Stimulated activated effector memory CD8-positive, alpha-beta T cell treated with anti-CD3 and anti-CD28 coated beads, Interleukin-12 subunit alpha, Interleukin-12 subunit beta, amount 100 ng/mL, for 72 hours (primary cell): ENCODE data around the gene PANX1.

Source experiments
- ATAC-seq: fragments of 150-1000 bp; cut with Tn5 transposase; 2 replicates; pipeline ENCODE4 v1.10.0; 2021
- DNase-seq, 2 donors: peaks; one replicate each; pipeline ENCODE4 v3.0.0; 2021 to 2022; ENCODE audit warnings: low spot score in 2 of 2
- H3K27ac Mint-ChIP-seq: one replicate; pipeline ENCODE4 v1.8.0; 2022; ENCODE audit warnings: mild to moderate bottlenecking, mixed read lengths
- H3K36me3 Mint-ChIP-seq: one replicate; pipeline ENCODE4 v1.8.0; 2022; ENCODE audit warnings: mild to moderate bottlenecking, mixed read lengths
- H3K4me1 Mint-ChIP-seq: one replicate; pipeline ENCODE4 v1.8.0; 2022; ENCODE audit warnings: mixed read lengths
- H3K4me3 Mint-ChIP-seq: one replicate; pipeline ENCODE4 v1.8.0; 2022; ENCODE audit warnings: mild to moderate bottlenecking, mixed read lengths
- H3K9me3 Mint-ChIP-seq: one replicate; pipeline ENCODE4 v1.8.0; 2022; ENCODE audit warnings: mixed read lengths

PANX1 gene, protein sequence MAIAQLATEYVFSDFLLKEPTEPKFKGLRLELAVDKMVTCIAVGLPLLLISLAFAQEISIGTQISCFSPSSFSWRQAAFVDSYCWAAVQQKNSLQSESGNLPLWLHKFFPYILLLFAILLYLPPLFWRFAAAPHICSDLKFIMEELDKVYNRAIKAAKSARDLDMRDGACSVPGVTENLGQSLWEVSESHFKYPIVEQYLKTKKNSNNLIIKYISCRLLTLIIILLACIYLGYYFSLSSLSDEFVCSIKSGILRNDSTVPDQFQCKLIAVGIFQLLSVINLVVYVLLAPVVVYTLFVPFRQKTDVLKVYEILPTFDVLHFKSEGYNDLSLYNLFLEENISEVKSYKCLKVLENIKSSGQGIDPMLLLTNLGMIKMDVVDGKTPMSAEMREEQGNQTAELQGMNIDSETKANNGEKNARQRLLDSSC

DNA sequence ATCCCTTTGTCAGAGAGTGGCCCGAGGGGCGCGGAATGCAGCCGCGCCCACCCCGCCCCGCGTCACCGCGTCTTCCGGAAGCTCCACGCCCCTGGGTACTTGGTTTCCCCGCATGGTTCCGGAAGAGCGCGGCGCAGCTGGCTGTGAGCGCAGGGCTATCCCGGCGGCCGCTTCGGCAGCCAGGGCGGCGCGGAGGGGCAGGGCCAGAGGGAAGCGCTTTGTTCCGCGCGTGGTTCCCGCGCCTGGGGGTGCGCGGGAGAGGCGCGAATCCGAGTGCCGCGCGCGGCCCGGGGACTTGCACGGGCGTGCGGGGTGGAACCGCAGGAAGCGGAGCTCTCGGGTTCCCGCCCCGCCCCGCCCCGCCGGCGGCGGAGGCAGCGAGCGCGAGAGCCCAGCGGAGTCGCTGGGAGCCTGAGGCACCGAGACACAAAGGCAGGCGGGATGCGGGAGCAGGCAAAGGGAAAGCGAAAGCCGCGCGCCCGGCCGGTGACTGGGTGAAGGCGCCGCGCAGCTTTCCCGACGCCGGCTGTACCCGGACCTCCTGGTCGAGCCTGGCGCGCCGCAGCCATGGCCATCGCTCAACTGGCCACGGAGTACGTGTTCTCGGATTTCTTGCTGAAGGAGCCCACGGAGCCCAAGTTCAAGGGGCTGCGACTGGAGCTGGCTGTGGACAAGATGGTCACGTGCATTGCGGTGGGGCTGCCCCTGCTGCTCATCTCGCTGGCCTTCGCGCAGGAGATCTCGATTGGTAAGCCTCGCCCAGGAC, at the start of gene PANX1:
Gene PANX1 (plus strand): TSS at position 96 of the 766 bp plus-strand sequence. CDS start 472 bp downstream, at position 568.
- no peaks in the 10 kb centered on the region for H3K9me3 Mint-ChIP-seq
- DNase-seq (peak; percentile 56 to 71), ATAC-seq (peak; percentile 92)
- no peak within 1 kb of the TSS for H3K4me3 Mint-ChIP-seq
- H3K4me1 Mint-ChIP-seq: peaks cover 30% of the 10 kb centered on the region
- peaks cover 8% of the 10 kb centered on the region for H3K36me3 Mint-ChIP-seq
- H3K27ac Mint-ChIP-seq: no peak within 1 kb of the TSS

DNA sequence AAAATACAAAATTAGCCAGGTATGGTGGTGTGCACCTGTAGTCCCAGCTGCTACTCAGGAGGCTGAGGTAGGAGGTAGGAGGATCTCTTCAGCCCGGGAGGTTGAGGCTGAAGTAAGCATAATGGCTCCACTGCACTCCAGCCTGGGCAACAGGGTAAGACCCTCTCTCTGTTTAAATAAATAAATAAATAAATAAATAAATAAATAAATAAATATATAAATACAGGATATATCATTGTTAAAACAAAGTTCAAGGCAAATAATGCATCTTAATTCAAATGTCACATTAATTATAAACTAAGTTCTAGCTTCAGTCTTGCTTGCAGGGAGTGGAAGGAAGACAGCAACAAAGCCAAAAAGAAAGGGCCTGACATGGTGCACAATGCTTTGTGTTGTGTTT, 44.5 kb upstream of the PANX1 start:
- Mint-ChIP-seq H3K27ac (no peak overlapping the region), H3K4me1 (no peaks in the 10 kb centered on the region), H3K36me3 (no peaks in the 10 kb centered on the region), H3K9me3 (peaks cover 3% of the 10 kb centered on the region), H3K4me3 (no peak overlapping the region)
- DNase-seq (no peak), ATAC-seq (no peak)

DNA sequence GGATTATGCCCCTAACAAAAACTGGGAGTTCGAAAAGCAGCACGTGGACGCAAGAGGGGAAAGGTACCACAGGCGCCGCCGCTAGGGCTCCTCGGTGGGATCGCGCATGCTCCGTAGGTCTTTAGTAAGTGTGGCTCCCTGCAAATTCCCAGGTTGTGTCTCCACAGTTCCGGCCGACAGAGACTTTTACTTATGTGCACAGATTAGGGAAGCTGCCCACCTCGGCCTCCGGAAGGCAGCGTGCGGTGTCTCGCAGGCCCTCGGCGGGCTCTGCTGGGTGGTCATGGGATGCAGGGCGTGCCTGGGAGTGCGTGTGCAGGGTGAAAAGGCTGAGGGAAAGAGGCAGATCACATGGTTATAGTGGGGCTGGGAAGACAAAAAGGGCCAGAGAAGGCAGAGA, 39.7 kb upstream of the PANX1 start:
- Mint-ChIP-seq H3K36me3 (no peaks in the 10 kb centered on the region), H3K9me3 (no peaks in the 10 kb centered on the region), H3K4me1 (no peaks in the 10 kb centered on the region), H3K27ac (no peak overlapping the region), H3K4me3 (no peak overlapping the region)
- DNase-seq: no peak
- ATAC-seq: no peak

DNA sequence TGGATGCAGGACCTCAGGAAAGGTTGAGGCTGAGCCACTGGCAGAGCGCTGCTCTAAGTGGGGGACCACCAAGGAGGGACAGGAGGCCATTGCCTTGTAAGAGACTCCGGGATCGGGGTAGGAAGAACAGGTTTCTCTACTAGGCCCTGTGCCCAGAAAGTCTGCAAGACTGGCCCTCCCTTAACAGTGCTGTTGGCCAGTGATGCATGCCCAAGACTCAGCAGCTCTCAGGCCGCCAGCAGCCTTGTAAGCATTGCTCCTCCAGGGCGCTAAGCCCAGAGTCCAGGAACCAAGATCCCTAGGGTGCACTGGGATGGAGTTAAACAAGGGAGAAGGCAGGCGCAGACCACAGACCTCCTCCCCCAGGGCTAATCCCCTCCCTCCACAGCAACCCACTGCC, 39.3 kb upstream of the PANX1 start:
- no peak for ATAC-seq
- H3K4me1 Mint-ChIP-seq: no peaks in the 10 kb centered on the region
- no peak overlapping the region for H3K27ac Mint-ChIP-seq
- no peaks in the 10 kb centered on the region for H3K36me3 Mint-ChIP-seq
- no peak overlapping the region for H3K4me3 Mint-ChIP-seq
- no peaks in the 10 kb centered on the region for H3K9me3 Mint-ChIP-seq
- DNase-seq: no peak

DNA sequence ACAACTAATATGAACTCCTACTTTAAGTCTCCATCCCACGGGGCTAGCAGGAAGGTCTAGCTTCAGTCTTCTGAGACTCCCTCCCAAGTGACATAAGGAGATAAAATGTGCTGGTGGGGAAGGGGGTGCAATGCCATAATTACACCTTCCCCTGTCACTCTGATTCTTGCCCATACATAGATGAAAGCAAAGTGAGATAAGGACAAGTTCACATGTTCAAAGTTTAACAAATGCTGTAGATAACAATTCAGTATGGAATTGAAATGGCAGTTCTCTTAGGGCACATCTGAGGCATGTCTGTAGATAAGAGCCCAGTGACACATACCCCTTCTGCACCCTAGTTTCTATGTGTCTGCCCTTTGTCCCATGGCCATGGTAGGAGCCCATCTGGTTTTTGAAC, 38.2 kb upstream of the PANX1 start:
- no peak for ATAC-seq
- no peak overlapping the region for H3K4me3 Mint-ChIP-seq

DNA sequence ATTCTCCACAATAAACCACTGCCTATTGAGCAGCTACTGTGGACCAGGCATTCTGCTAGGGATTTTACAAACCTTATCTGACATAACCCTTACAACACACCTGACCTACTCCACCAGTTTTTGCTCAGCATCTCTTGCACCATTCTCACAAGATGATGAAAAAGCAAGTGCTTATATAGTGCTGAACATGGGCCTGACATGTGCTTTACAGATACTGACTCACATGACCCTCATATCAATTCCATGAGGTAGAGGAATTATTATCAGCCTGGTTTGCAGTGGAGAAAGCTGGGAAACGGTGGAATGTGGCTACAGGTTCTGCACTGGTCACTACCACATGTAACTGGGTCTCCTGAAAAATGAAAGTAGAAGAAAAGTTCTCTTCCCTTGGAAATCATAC, 37.5 kb upstream of the PANX1 start:
- no peaks in the 10 kb centered on the region for H3K4me1 Mint-ChIP-seq
- H3K36me3 Mint-ChIP-seq: no peaks in the 10 kb centered on the region
- H3K4me3 Mint-ChIP-seq: no peak overlapping the region
- no peak for DNase-seq
- no peak overlapping the region for H3K27ac Mint-ChIP-seq
- H3K9me3 Mint-ChIP-seq: no peaks in the 10 kb centered on the region
- ATAC-seq: no peak

More for the DNA sequence above, 38.2 kb upstream of the PANX1 start:
- Mint-ChIP-seq H3K36me3 (no peaks in the 10 kb centered on the region), H3K27ac (no peak overlapping the region), H3K4me1 (no peaks in the 10 kb centered on the region), H3K9me3 (no peaks in the 10 kb centered on the region)
- DNase-seq: no peak

DNA sequence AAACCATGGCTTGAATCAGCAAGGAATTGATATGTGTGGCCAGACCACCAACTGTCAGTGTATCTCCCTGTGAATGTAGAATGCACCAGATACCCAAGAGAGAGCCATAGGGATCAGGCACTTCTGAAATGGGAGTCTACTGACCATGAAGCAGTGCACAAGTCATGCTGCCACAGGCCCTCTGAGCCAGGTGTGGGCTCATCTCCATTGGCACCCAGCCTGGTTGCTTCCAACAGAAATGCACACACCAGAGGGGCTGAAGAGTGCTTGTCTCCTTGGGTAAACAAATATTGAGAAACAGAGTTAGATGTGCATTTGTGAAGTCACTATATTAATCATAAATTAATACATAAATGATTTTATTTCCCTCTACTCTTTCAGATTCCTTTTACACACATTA, 28.4 kb upstream of the PANX1 start:
- H3K4me3 Mint-ChIP-seq: no peak overlapping the region
- ATAC-seq: no peak
- H3K27ac Mint-ChIP-seq: no peak overlapping the region
- DNase-seq: no peak
- no peaks in the 10 kb centered on the region for H3K36me3 Mint-ChIP-seq
- H3K4me1 Mint-ChIP-seq: no peaks in the 10 kb centered on the region
- H3K9me3 Mint-ChIP-seq: peaks cover 18% of the 10 kb centered on the region

DNA sequence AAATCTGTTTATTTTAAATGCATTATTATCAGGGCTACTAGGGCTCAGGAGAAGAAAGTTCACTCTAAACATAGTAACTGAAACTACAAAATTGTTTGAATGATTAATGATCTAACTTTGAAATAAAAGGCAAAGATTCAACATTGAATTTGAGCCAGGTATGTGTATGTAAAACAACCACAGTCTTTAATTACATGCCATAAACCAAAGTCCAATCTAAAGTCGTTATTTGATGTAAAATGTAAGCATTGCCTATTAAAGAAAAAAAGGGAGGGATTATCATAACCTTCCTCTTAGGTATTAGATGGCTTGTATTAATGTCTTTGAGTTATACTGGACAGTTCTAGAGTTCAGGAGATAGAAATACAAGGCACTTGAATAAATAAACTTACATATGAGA, 25.2 kb upstream of the PANX1 start:
- DNase-seq (no peak), ATAC-seq (no peak)
- Mint-ChIP-seq H3K36me3 (no peaks in the 10 kb centered on the region), H3K27ac (no peak overlapping the region), H3K4me1 (no peaks in the 10 kb centered on the region), H3K4me3 (no peak overlapping the region), H3K9me3 (peaks cover 5% of the 10 kb centered on the region)

DNA sequence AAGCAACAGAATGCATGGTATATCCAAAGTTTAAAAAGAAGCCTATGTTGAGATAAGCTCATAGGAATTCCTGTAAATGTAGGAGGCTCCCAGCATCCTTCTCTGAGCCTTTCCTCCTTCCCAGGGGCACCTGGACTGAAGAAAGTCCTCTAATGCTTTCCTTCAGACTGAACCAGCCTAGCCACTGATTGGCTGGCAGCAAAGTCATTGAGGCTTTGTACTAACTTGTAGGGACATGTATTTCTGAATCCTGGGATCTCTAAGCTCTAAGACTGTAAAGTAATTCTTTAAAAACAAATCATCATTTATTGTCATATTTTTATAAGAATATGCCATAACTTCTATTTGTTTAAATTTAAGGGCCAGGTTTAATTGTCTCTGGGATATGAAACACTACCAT, 23.9 kb upstream of the PANX1 start:
- Mint-ChIP-seq H3K4me3 (no peak overlapping the region), H3K27ac (no peak overlapping the region)

DNA sequence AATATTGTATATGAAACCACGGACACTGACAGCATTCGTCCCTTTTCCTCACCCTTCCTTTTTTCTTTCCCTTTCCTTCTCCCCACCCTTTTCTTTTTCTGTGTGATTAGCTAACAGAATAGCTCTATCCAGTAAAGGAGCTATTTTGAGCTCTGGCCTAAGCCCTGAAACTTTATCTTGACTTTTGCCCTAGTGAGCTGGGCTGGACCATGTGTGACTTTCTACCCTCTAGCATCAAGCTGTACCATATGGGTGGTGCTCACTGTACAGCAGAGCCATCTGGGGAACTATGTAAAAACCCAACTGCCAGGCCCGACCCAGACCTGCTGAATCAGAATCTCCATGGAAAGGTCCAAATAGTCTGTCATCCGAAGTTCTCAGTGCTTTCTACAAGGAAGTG, 21.9 kb upstream of the PANX1 start:
- Mint-ChIP-seq H3K4me3 (no peak overlapping the region), H3K9me3 (peaks cover under 1% of the 10 kb centered on the region), H3K27ac (no peak overlapping the region), H3K36me3 (no peaks in the 10 kb centered on the region), H3K4me1 (no peaks in the 10 kb centered on the region)
- DNase-seq (no peak), ATAC-seq (no peak)

More for the DNA sequence above, 23.9 kb upstream of the PANX1 start:
- ATAC-seq (no peak), DNase-seq (no peak)
- Mint-ChIP-seq H3K36me3 (no peaks in the 10 kb centered on the region), H3K4me1 (no peaks in the 10 kb centered on the region), H3K9me3 (peaks cover 3% of the 10 kb centered on the region)

DNA sequence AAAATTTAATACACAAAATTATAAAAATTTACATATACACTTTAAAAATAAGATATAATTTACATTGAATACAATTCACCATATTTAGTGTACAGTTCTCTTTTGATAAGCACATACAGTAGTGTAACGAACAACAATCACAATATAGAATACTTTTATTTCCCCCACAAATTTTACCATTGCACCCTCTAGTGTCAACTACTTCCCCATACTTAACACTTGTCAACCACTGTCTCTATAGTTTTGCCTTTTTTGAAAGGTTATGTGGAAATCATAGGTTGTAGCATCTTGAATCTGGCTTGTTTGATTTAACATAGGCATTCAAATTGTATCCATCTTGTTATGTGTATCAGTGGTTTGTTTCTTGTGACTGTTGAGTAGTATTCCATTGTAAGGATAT, 21.3 kb upstream of the PANX1 start:
- no peak overlapping the region for H3K4me3 Mint-ChIP-seq
- H3K9me3 Mint-ChIP-seq: no peaks in the 10 kb centered on the region
- DNase-seq: no peak
- no peaks in the 10 kb centered on the region for H3K36me3 Mint-ChIP-seq
- ATAC-seq: no peak
- H3K27ac Mint-ChIP-seq: no peak overlapping the region
- no peaks in the 10 kb centered on the region for H3K4me1 Mint-ChIP-seq

DNA sequence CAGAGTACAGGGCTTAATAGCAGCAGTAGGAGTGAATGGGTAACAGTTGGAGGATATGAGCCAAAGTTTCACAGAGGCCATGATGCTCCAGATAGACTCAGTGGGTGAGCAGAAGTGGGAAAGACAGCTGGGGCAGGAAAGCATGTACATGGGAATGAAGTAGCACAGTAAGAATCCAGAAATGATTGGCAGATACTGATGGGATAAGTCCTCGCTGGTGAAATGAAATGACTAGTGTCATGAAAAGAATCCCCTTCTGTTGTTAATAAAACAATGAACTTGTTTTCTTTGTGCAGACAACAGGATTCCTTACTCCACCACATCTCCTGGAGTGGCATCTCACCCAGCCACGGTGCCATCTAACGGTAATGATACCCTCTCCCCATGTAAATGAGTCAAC, 17.4 kb upstream of the PANX1 start:
- ATAC-seq (no peak), DNase-seq (no peak)
- no peaks in the 10 kb centered on the region for H3K9me3 Mint-ChIP-seq
- no peak overlapping the region for H3K4me3 Mint-ChIP-seq
- no peaks in the 10 kb centered on the region for H3K4me1 Mint-ChIP-seq
- no peaks in the 10 kb centered on the region for H3K36me3 Mint-ChIP-seq
- no peak overlapping the region for H3K27ac Mint-ChIP-seq

DNA sequence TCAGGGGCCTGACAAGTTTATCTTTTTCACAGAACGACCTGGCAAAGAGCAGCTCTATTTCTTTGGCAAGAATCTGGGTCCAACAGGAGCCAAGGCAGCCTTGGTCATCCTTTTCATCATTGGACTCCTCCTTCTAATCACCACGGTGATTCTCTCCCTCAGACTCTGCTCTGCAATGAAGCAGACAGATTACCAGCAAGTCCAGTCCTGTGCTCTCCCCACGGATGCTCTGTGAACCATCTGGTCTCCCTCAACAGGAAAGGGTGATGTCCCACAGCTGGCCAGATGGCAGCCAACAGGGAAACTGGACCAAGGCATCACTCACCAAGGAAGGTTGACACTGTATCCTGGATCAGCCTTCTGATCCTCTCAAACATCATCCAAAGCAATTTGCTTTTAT, 17.0 kb upstream of the PANX1 start:
- Mint-ChIP-seq H3K9me3 (no peaks in the 10 kb centered on the region), H3K27ac (no peak overlapping the region), H3K36me3 (no peaks in the 10 kb centered on the region), H3K4me3 (no peak overlapping the region), H3K4me1 (no peaks in the 10 kb centered on the region)
- ATAC-seq (no peak), DNase-seq (no peak)

DNA sequence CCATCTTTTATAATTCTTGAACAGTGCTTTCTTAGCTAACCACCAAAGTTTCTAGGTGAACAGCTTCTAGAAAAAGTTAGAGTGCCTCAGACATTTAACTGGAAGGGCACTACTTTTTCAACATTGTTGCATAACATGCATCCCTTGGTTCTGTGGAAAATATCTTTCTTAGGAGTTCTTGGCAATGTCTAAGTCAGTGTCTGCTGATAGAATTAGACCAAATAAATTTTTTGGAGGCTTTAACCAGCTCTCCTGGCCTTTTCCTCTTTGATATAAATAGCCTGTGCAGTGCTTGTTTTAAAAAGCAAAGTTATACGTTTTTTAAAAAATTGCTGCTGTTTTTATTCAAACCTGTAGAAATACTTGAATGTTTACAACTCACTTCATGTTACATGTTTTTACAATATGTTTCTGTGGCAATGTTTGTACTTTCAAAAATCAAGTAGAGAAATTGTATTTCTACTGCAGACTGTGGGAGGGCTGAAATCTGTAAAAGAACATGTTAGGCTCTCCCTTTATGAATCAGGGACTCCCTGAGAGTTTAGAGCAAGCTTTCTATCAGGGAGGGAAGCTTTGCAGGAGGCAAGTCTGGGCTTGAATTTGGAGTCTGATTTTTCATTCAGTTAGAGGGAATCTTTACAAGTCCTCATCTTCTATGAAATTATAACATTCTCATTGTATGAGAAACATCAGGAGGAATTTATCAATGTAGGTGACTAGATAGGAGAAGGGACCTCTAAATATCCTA, 16.3 kb upstream of the PANX1 start:
- Mint-ChIP-seq H3K9me3 (no peaks in the 10 kb centered on the region), H3K36me3 (no peaks in the 10 kb centered on the region), H3K4me3 (no peak overlapping the region), H3K4me1 (no peaks in the 10 kb centered on the region), H3K27ac (no peak overlapping the region)
- DNase-seq (no peak), ATAC-seq (no peak)

DNA sequence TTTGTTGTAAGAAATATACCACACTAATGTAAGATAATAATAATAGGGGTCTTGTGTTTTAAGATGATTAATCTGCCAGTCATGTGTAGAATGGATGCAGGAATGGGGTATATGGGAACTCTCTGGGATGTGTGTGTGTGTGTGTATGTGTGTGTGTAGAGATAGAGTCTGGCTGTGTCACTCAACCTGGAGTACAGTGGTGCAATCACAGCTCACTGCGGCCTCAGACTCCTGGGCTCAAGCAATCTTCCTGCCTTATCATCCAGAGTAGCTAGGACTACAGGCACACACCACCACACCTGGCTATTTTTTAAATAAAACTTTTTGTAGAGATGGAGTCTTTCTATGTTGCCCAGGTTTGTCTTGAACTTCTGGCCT, 11.5 kb upstream of the PANX1 start:
- no peak for ATAC-seq
- DNase-seq: no peak
- no peaks in the 10 kb centered on the region for H3K9me3 Mint-ChIP-seq

More for the DNA sequence above, 11.5 kb upstream of the PANX1 start:
- Mint-ChIP-seq H3K36me3 (no peaks in the 10 kb centered on the region), H3K4me3 (no peak overlapping the region), H3K27ac (no peak overlapping the region), H3K4me1 (no peaks in the 10 kb centered on the region)
